Karpas-422 (cell line): ENCODE measurements around the gene GADL1. TPM values are rescaled to one million over a fixed set of nuclear protein-coding genes. Genes with fewer than 3 reads are reported as not detected.

Source experiments
- DNase-seq: peaks from one replicate; pipeline ENCODE4 v3.0.0-alpha.2; 2015
- H2AFZ ChIP-seq: fragments of 200-600 bp; sonication (generic); 2 replicates; pipeline ENCODE4 v1.6.1; 2014; ENCODE audit warnings: antibody characterized with exemption, low read length, mixed read lengths
- H3K27ac ChIP-seq: fragments of 200-600 bp; sonication (generic); 2 replicates; pipeline ENCODE4 v1.5.1; 2014; ENCODE audit warnings: mild to moderate bottlenecking, low read length, moderate library complexity
- H3K27me3 ChIP-seq: fragments of 200-600 bp; sonication (generic); 2 replicates; pipeline ENCODE4 v1.6.1; 2014; ENCODE audit warnings: low read length, mixed read lengths
- H3K36me3 ChIP-seq: fragments of 200-600 bp; sonication (generic); 2 replicates; pipeline ENCODE4 v1.6.1; 2014; ENCODE audit warnings: low read length, mixed read lengths; ENCODE audit not compliant: insufficient read depth
- H3K4me1 ChIP-seq: fragments of 200-600 bp; sonication (generic); 2 replicates; pipeline ENCODE4 v1.6.1; 2014; ENCODE audit warnings: mild to moderate bottlenecking, low read length, mixed read lengths
- H3K4me2 ChIP-seq: fragments of 200-600 bp; sonication (generic); 2 replicates; pipeline ENCODE4 v1.6.1; 2014; ENCODE audit warnings: low read length, low read depth, mild to moderate bottlenecking; ENCODE audit not compliant: poor library complexity, severe bottlenecking
- H3K4me3 ChIP-seq: fragments of 200-600 bp; sonication (generic); 2 replicates; pipeline ENCODE4 v1.5.1; 2014; ENCODE audit warnings: mild to moderate bottlenecking, antibody characterized with exemption, low read length, mixed read lengths
- H3K79me2 ChIP-seq: fragments of 200-600 bp; sonication (generic); 2 replicates; pipeline ENCODE4 v1.6.1; 2014; ENCODE audit warnings: mild to moderate bottlenecking, low read length, mixed read lengths
- H3K9ac ChIP-seq: fragments of 200-600 bp; sonication (generic); 2 replicates; pipeline ENCODE4 v1.6.0; 2014; ENCODE audit warnings: low read length
- H3K9me2 ChIP-seq: fragments of 200-600 bp; sonication (generic), shearing (Covaris generic); replicated peaks from 2 replicates; pipeline ENCODE4 v1.6.0; 2014; ENCODE audit warnings: mild to moderate bottlenecking, low read length, moderate library complexity; ENCODE audit not compliant: insufficient read depth
- H3K9me3 ChIP-seq: fragments of 300-700, 200-600 bp; sonication (generic); 2 replicates; pipeline ENCODE4 v1.6.1; 2014; ENCODE audit warnings: low read length, mixed read lengths
- H4K20me1 ChIP-seq: fragments of 200-600 bp; sonication (generic); 2 replicates; pipeline ENCODE4 v1.6.1; 2014; ENCODE audit warnings: mild to moderate bottlenecking, antibody characterized with exemption, low read length, low read depth; ENCODE audit not compliant: insufficient read depth
- total RNA-seq: library from RNA; depleted of rRNA; stranded (reverse); fragments of >200 nt; shearing (Covaris generic); gene quantifications from 2 replicates; pipeline ENCODE4 v1.2.3, GENCODE V29; 2014; ENCODE audit warnings: low replicate concordance

GADL1 gene
- total RNA-seq, 1 experiment from 2014 or later, result not detected

DNA sequence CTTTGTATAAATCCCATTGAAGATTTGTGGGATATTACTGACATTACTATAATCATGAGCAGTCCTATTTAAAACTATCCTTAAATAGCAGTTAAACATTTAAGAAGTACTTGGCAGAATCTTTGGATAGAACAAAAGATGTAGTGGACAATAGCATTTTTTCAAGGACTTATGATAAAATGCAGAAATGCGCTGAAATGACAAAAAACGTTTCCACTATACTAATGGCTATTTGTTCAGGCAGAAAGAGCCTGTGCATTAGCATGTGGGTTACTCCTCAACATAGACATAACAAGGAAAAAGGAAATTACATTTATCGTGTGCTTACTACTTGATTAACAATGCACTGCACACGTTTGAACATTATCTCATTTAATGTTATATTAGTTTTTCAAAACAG is 80.7 kb downstream of the GADL1 start:
- H3K27ac ChIP-seq, result no peak overlapping the region
- H3K27me3 ChIP-seq, result 0 out of 2 replicates have a peak, but pooled peaks cover 2% of the 10 kb centered on the region
- H2AFZ ChIP-seq, result no peak overlapping the region
- no peaks in the 10 kb centered on the region for H3K9me2 ChIP-seq
- no peaks in the 10 kb centered on the region for H3K4me1 ChIP-seq
- H4K20me1 ChIP-seq, result no peaks in the 10 kb centered on the region
- no peaks in the 10 kb centered on the region for H3K36me3 ChIP-seq
- no peak overlapping the region for H3K4me2 ChIP-seq
- DNase-seq, result no peak
- H3K4me3 ChIP-seq, result no peak overlapping the region
- no peaks in the 10 kb centered on the region for H3K79me2 ChIP-seq
- no peak overlapping the region for H3K9ac ChIP-seq
- H3K9me3 ChIP-seq, result no peaks in the 10 kb centered on the region

DNA sequence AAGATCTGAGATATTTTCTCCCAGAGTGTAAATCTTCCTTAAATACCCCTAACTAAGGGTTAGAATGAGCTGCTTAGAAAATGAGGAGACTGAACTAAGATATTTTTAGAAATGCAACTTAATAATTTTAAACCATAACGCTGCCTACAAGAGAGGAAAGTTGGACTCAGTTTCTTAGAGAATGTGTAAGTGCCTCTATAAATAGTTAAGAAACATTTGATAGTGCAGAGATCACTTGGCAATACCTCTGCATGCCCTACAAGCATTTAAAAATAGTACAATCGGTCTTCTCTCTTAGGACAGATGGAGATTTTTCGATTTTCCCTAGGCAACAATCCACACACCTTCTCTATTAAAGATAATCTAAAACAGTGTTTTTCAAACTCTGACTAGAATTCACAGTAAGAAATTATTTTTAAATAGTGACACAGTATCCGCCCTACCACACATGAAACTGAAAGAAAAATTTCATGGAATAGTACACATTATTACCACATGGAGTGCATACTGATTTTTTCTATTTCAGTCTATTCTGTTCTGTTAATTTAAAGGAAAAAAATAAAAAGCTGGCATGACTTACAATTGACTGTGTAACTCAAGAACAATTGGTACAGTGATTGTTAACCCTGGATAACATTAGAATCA is 83.2 kb downstream of the GADL1 start:
- no peaks in the 10 kb centered on the region for H3K36me3 ChIP-seq
- no peak overlapping the region for H3K27ac ChIP-seq
- H4K20me1 ChIP-seq, result no peaks in the 10 kb centered on the region
- H3K9ac ChIP-seq, result no peak overlapping the region
- 0 out of 2 replicates have a peak, but pooled peaks cover 2% of the 10 kb centered on the region for H3K27me3 ChIP-seq
- no peaks in the 10 kb centered on the region for H3K9me2 ChIP-seq
- H3K79me2 ChIP-seq, result no peaks in the 10 kb centered on the region
- no peak overlapping the region for H2AFZ ChIP-seq
- no peaks in the 10 kb centered on the region for H3K4me1 ChIP-seq
- no peak overlapping the region for H3K4me3 ChIP-seq
- no peaks in the 10 kb centered on the region for H3K9me3 ChIP-seq
- H3K4me2 ChIP-seq, result no peak overlapping the region
- no peak for DNase-seq

DNA sequence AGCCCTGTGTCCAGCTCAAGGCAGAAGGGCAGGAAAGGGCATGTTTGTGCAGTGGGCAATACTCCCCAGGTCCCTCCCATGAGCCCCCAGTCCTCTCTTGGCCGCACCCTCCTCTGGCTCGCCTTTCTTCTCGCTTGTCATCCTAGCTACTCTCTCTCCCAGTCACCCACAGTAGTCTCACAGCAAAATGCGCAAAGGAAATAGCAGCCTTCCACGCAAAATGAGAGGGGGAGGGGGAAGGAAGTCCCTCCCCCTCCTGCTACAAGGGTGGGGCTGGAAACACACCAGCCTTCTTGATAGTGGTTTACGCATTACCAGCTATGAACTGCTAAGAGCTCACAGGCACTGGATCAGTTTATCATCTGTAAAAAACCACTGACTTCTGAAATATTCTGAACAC is 83.8 kb downstream of the GADL1 start:
- Histone ChIP-seq H3K9ac (no peak overlapping the region), H3K27me3 (0 out of 2 replicates have a peak, but pooled peaks cover 2% of the 10 kb centered on the region), H3K4me3 (no peak overlapping the region), H3K4me1 (no peaks in the 10 kb centered on the region), H3K9me3 (no peaks in the 10 kb centered on the region), H3K9me2 (no peaks in the 10 kb centered on the region), H3K4me2 (no peak overlapping the region), H3K36me3 (no peaks in the 10 kb centered on the region), H3K79me2 (no peaks in the 10 kb centered on the region), H4K20me1 (no peaks in the 10 kb centered on the region), H3K27ac (no peak overlapping the region), H2AFZ (no peak overlapping the region)
- no peak for DNase-seq

DNA sequence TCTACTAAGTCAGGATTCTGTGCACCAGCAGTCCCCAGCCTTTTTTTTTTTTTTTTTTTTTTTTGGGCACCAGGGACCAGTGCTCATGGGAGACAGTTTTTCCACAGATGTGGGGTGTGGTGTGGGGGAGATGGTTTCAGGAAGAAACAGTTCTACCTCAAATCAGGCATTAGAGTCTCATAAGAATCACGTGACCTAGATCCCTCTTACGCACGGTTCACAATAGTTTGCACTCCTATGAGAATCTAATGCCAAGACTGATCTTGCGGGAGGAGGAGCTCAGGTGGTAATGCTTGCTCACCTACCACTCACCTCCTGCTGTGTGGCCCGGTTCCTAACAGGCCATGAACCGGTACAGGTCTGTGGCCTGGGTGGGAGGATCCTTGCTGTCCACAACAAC is 88.8 kb downstream of the GADL1 start:
- H3K9ac ChIP-seq, result no peak overlapping the region
- no peaks in the 10 kb centered on the region for H3K9me2 ChIP-seq

DNA sequence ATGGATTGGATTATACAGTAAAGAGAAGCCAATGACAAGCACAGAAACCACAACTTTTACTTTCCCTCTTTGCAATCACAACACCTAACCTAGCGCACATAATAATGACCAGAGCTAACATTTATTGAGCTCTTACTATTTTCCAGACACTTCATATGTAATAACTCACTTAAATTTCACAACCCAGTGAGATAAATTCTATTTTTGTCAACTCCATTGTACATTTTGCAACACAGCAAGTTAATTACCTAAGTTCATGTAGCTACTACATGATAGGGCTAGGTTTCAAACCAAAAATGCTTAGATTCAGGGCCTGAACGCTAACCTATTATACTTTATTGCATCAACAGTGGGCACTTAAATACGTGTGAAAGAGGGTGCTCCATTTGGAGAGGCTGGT is 89.5 kb downstream of the GADL1 start:
- H3K4me1 ChIP-seq, result no peaks in the 10 kb centered on the region
- no peak overlapping the region for H3K4me2 ChIP-seq
- H3K9ac ChIP-seq, result no peak overlapping the region
- DNase-seq, result no peak
- no peak overlapping the region for H2AFZ ChIP-seq
- H3K9me3 ChIP-seq, result no peaks in the 10 kb centered on the region
- H3K4me3 ChIP-seq, result no peak overlapping the region
- H3K9me2 ChIP-seq, result no peaks in the 10 kb centered on the region
- no peaks in the 10 kb centered on the region for H3K27me3 ChIP-seq
- H3K27ac ChIP-seq, result no peak overlapping the region
- H3K79me2 ChIP-seq, result no peaks in the 10 kb centered on the region
- H3K36me3 ChIP-seq, result no peaks in the 10 kb centered on the region
- H4K20me1 ChIP-seq, result no peaks in the 10 kb centered on the region

More for the DNA sequence above, 88.8 kb downstream of the GADL1 start:
- no peak overlapping the region for H3K4me2 ChIP-seq
- H3K27ac ChIP-seq, result no peak overlapping the region
- H3K4me1 ChIP-seq, result no peaks in the 10 kb centered on the region
- H3K36me3 ChIP-seq, result no peaks in the 10 kb centered on the region
- H3K4me3 ChIP-seq, result no peak overlapping the region
- H4K20me1 ChIP-seq, result no peaks in the 10 kb centered on the region
- no peak overlapping the region for H2AFZ ChIP-seq
- no peak for DNase-seq
- H3K79me2 ChIP-seq, result no peaks in the 10 kb centered on the region
- H3K27me3 ChIP-seq, result no peaks in the 10 kb centered on the region
- no peaks in the 10 kb centered on the region for H3K9me3 ChIP-seq

DNA sequence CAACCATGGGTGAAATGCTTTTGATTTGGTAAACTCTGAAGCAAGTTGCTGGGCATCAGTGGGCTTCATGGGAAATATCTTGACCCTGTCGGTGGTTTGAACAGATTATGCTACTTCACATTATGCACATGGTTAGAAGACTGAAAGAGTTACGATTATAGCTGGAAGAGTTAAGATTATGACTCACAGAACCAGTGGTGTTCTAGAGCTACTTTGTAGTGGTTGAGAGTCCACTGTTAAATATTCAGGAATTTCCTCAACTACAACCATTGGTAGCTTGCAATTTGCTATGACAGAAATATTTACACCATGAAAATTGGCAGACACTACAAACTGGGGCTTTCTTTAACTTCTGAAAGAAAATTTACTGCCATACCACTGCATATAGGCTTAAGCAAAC is 99.3 kb downstream of the GADL1 start:
- no peak overlapping the region for H3K9ac ChIP-seq
- H3K9me2 ChIP-seq, result no peaks in the 10 kb centered on the region
- no peaks in the 10 kb centered on the region for H3K27me3 ChIP-seq
- no peaks in the 10 kb centered on the region for H4K20me1 ChIP-seq
- H3K36me3 ChIP-seq, result no peaks in the 10 kb centered on the region
- no peak overlapping the region for H3K4me2 ChIP-seq
- H2AFZ ChIP-seq, result no peak overlapping the region
- no peaks in the 10 kb centered on the region for H3K4me1 ChIP-seq
- no peaks in the 10 kb centered on the region for H3K9me3 ChIP-seq
- no peak for DNase-seq
- H3K79me2 ChIP-seq, result no peaks in the 10 kb centered on the region
- H3K4me3 ChIP-seq, result no peak overlapping the region
- H3K27ac ChIP-seq, result no peak overlapping the region

DNA sequence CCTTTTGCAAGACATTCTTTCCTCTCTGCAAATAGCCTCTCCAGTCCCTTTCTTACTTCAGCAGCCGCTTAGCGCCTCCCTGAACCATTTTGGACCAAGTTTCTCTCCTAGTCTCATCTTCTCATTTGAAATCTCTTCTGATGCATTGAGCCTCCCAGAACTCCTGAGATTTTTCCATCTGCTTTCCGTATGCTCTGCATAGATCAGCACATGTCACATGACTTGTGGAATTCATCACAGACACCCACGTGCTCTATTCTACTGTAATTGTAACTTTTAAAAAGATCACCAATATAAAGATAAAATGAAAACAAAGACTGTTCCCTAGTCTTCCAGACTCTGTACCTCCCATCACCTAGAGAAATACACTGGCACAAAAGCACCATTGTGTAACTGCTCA is 100.7 kb downstream of the GADL1 start:
- Histone ChIP-seq H3K27me3 (no peaks in the 10 kb centered on the region), H3K36me3 (no peaks in the 10 kb centered on the region), H3K9me2 (no peaks in the 10 kb centered on the region), H3K9me3 (no peaks in the 10 kb centered on the region), H3K4me2 (no peak overlapping the region), H3K4me3 (no peak overlapping the region), H4K20me1 (no peaks in the 10 kb centered on the region), H3K27ac (no peak overlapping the region), H2AFZ (no peak overlapping the region), H3K79me2 (no peaks in the 10 kb centered on the region), H3K4me1 (no peaks in the 10 kb centered on the region), H3K9ac (no peak overlapping the region)
- no peak for DNase-seq

DNA sequence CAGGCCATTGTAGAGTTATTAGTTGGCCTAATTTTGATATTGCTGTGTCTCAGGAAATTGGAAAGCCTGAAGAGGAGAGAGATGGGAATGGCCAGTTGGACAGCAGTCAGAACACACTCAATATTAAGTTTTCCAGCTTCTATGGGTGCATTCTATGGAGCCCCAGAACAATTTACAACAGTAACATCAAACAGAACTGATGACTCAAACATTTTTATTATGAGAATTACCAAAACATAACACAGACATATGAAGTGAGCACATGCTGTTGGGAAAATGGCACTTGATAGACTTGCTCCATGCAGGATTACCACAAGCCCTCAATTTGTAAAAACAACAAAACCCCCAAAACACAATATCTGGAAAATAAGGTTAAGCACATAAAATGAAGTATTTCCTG is 104.3 kb downstream of the GADL1 start:
- H3K36me3 ChIP-seq, result no peaks in the 10 kb centered on the region
- H4K20me1 ChIP-seq, result no peaks in the 10 kb centered on the region
- no peak overlapping the region for H3K27ac ChIP-seq
- no peak overlapping the region for H3K9ac ChIP-seq
- H2AFZ ChIP-seq, result no peak overlapping the region
- no peaks in the 10 kb centered on the region for H3K27me3 ChIP-seq
- no peaks in the 10 kb centered on the region for H3K79me2 ChIP-seq
- no peaks in the 10 kb centered on the region for H3K9me2 ChIP-seq
- no peak overlapping the region for H3K4me3 ChIP-seq
- no peaks in the 10 kb centered on the region for H3K4me1 ChIP-seq
- no peaks in the 10 kb centered on the region for H3K9me3 ChIP-seq
- no peak for DNase-seq
- H3K4me2 ChIP-seq, result no peak overlapping the region
